ENCODE results near the gene BHLHE23. TPM values are rescaled to one million over a fixed set of nuclear protein-coding genes. Genes with fewer than 3 reads are reported as not detected.

The BHLHE23 gene
- total RNA-seq, 1 experiment from 2014 or later: not detected

- POLR2A ChIA-PET: no interaction called here
- H3K36me3 ChIP-seq (ENCODE audit: control insufficient read depth in 1 of 2, insufficient read depth in 2 of 2, low read length in 2 of 2): peaks cover 0 to 8% of the 10 kb centered on the region in 2 experiments; a peak in 1 of 4 replicates
Observed at GRCh38 chr20:62966212-62967148, 40.3 kb downstream of the BHLHE23 start.

More at GRCh38 chr20:62966212-62967148, 40.3 kb downstream of the BHLHE23 start:
- Histone ChIP-seq H3K9me3 (ENCODE audit: control insufficient read depth in 1 of 2, insufficient read depth in 1 of 2, low read depth in 1 of 2, low read length in 2 of 2) (no peaks in the 10 kb centered on the region), H2AFZ (ENCODE audit: low read depth, low read length, poor library complexity, severe bottlenecking) (no peak overlapping the region), H3K79me2 (ENCODE audit: insufficient read depth, low read length) (no peaks in the 10 kb centered on the region), H3K4me1 (ENCODE audit: control insufficient read depth in 1 of 2, insufficient read depth in 2 of 2, low read length in 2 of 2) (no peaks in the 10 kb centered on the region), H4K20me1 (ENCODE audit: insufficient read depth) (no peaks in the 10 kb centered on the region), H3K4me2 (ENCODE audit: low read length) (no peak overlapping the region), H3K27ac (ENCODE audit: low read depth, low read length) (no peak overlapping the region), H3K9ac (ENCODE audit: low read length) (no peak overlapping the region), H3K27me3 (ENCODE audit: insufficient read depth, low read length) (no peaks in the 10 kb centered on the region), H3K4me3 (replicated peaks in 1 of 2; ENCODE audit: low read depth in 1 of 2, low read length in 2 of 2) (no peak overlapping the region), H3K9me2 (ENCODE audit: insufficient read depth) (no peaks in the 10 kb centered on the region)
- no peak for ATAC-seq
- RAD21 ChIA-PET (ENCODE audit: low non-redundant PET in 1 of 2, low total read pairs in 2 of 2, uncharacterized antibody in 2 of 2, unreplicated experiment in 2 of 2): no interaction called here
- CTCF ChIA-PET: no interaction called here
- BruUV-seq (replicated peaks): no TSS peak
- no peak for TF ChIP-seq YY1 (IDR thresholded peaks at IDR 0.05; ENCODE audit: extremely low read depth, insufficient replicate concordance, low read depth, low read length)
- no peak for TF ChIP-seq ZFX (IDR thresholded peaks at IDR 0.05)
- TF ChIP-seq SP1 (IDR thresholded peaks at IDR 0.05; ENCODE audit: low read depth): no peak
- no peak for TF ChIP-seq CTCF (IDR thresholded peaks at IDR 0.05 in 2 of 3, conservative IDR thresholded peaks at IDR 0.05 in 1 of 3; ENCODE audit: borderline replicate concordance in 1 of 3, insufficient read depth in 1 of 3, low read depth in 2 of 3, low read length in 2 of 3)
- no peak for TF ChIP-seq SRF (IDR thresholded peaks at IDR 0.05; ENCODE audit: low read depth)
- TF ChIP-seq FOSL1 (IDR thresholded peaks at IDR 0.05; ENCODE audit: low read depth): no peak
- no peak for TF ChIP-seq ELF1 (IDR thresholded peaks at IDR 0.05; ENCODE audit: borderline replicate concordance, low read depth)
- no peak for TF ChIP-seq REST (IDR thresholded peaks at IDR 0.05; ENCODE audit: low read depth)
- TF ChIP-seq EZH2 (IDR thresholded peaks at IDR 0.05): no peak
- TF ChIP-seq CEBPB (IDR thresholded peaks at IDR 0.05; ENCODE audit: low read depth): no peak
- no peak for TF ChIP-seq EGR1 (IDR thresholded peaks at IDR 0.05; ENCODE audit: low read depth)
- TF ChIP-seq EZH2phosphoT487 (IDR thresholded peaks at IDR 0.05; ENCODE audit: borderline replicate concordance): no peak
- no peak for TF ChIP-seq ATF3 (IDR thresholded peaks at IDR 0.05)
- TF ChIP-seq CBX3 (IDR thresholded peaks at IDR 0.05; ENCODE audit: low read depth): no peak
- TF ChIP-seq POLR2AphosphoS5 (IDR thresholded peaks at IDR 0.05; ENCODE audit: low read depth, low read length): no peak
- DNase-seq (ENCODE audit: low read depth, low spot score): no peak
- intact Hi-C loops (cut with micrococcal nuclease): no loop called here

Data from HCT116 (cell line).